ENCODE results near the gene HOXB13. TPM values are rescaled to one million over a fixed set of nuclear protein-coding genes. Genes with fewer than 3 reads are reported as not detected.

Gene HOXB13
- total and polyA plus RNA-seq, 8 donors = 0.15 to 0.29 TPM; not detected in 6

DNA sequence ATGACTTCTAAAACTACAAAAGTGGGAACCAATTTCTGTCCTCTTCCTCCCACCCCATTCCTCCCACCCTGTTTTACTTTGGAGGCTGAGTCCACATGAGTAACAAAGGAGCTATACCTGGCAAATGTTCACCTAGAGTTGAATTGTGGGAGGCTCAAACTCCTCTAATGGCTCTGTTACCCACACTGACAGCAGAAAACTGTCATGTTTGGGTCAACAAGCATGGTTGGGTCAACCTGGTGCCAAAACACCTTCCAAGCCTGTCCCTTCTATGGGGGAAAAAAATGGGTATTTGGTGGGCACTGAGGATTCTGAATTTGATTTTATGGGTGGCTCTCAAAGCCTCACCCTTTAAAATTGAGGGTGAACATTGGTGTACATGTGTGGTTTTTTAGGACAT, 12.0 kb upstream of the HOXB13 start:
- TF ChIP-seq EP300 (IDR thresholded peaks at IDR 0.05) = no peak
- TF ChIP-seq POLR2AphosphoS5 (IDR thresholded peaks at IDR 0.05) = no peak
- TF ChIP-seq POLR2A (IDR thresholded peaks at IDR 0.05) = no peak
- TF ChIP-seq, protein P1, sequence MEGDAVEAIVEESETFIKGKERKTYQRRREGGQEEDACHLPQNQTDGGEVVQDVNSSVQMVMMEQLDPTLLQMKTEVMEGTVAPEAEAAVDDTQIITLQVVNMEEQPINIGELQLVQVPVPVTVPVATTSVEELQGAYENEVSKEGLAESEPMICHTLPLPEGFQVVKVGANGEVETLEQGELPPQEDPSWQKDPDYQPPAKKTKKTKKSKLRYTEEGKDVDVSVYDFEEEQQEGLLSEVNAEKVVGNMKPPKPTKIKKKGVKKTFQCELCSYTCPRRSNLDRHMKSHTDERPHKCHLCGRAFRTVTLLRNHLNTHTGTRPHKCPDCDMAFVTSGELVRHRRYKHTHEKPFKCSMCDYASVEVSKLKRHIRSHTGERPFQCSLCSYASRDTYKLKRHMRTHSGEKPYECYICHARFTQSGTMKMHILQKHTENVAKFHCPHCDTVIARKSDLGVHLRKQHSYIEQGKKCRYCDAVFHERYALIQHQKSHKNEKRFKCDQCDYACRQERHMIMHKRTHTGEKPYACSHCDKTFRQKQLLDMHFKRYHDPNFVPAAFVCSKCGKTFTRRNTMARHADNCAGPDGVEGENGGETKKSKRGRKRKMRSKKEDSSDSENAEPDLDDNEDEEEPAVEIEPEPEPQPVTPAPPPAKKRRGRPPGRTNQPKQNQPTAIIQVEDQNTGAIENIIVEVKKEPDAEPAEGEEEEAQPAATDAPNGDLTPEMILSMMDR (IDR thresholded peaks at IDR 0.05) = no peak
- H3K4me3 ChIP-seq = no peak overlapping the region
- no peaks in the 10 kb centered on the region for H3K9me3 ChIP-seq
- H3K4me1 ChIP-seq = peaks cover 0 to 11% (median 4%) of the 10 kb centered on the region in 4 donors
- DNase-seq = no peak
- intact Hi-C loops (cut with DNase I; ENCODE audit: low total_unique reads) = no loop called here
- H3K27ac ChIP-seq = no peak overlapping the region
- peaks cover 38 to 100% (median 95%) of the 10 kb centered on the region in 3 donors for H3K27me3 ChIP-seq
- H3K36me3 ChIP-seq = no peaks in the 10 kb centered on the region

DNA sequence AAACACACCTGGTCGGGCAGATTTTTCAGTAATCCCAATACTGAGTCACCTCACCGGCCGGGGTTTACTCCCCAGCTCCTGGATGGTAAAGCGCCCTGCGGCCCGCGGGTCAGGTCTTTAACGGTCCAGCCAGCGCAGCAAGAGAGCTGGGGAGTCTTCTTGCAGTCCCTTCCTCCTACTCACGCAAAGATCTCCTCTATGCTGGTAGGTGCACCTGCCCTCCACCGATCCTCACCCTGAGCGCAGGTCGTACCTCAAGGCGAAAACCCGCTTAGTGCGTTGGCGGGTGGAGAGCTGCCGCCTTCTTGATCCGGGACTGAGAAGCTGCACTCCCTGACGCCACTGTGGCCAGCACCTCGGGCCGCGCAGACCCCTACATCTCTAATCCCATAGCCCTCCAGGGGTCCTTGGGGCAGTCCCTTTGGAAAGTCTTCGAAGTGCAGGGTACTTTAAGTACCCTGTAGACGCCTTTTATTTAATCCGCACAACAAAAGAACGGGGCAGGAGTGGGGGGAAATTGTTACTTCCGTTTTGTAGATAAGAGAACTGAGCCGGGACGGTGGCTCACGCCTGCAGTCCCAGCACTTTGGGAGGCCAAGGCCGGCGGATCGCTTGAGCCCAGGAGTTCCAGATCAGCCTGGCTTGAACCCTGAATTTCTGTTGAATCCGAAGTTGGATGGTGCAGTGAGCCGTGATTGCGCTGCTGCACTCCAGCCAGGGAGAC, 10.4 kb upstream of the HOXB13 start:
- Histone ChIP-seq H3K27ac (no peak overlapping the region), H3K27me3 (peaks cover 38 to 100% (median 95%) of the 10 kb centered on the region in 3 donors), H3K4me1 (peaks cover 0 to 17% (median 4%) of the 10 kb centered on the region in 4 donors), H3K36me3 (no peaks in the 10 kb centered on the region), H3K4me3 (no peak overlapping the region), H3K9me3 (no peaks in the 10 kb centered on the region)
- 4 to 8% (median 6%) methylated on average over 33 to 37 of the region's 37 CpGs for WGBS, 5 donors
- intact Hi-C loops (cut with DNase I; ENCODE audit: low total_unique reads) = no loop called here
- TF ChIP-seq POLR2AphosphoS5 (IDR thresholded peaks at IDR 0.05) = no peak
- no peak for DNase-seq

DNA sequence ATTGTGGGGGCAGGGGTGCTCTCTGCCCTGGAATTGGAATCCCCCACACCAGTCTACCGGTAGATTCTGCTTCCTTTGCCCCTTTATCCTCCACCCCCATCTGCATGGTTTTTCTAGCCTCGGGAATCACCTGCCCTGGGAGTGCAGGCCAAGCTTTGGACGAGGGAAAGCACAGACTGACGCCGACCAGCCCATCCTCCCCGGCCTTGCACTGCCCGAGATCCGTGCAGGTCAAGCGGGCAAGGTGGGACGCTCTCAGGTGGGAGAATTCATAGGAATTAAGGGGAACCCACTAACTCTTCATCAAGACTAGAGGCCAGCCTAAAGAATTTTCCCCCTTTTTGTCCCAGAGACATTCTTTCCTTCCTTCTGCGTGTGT, 9.9 kb upstream of the HOXB13 start:
- no peak for DNase-seq
- 2 to 8% (median 6%) methylated on average over 11 of the region's 11 CpGs for WGBS, 5 donors

DNA sequence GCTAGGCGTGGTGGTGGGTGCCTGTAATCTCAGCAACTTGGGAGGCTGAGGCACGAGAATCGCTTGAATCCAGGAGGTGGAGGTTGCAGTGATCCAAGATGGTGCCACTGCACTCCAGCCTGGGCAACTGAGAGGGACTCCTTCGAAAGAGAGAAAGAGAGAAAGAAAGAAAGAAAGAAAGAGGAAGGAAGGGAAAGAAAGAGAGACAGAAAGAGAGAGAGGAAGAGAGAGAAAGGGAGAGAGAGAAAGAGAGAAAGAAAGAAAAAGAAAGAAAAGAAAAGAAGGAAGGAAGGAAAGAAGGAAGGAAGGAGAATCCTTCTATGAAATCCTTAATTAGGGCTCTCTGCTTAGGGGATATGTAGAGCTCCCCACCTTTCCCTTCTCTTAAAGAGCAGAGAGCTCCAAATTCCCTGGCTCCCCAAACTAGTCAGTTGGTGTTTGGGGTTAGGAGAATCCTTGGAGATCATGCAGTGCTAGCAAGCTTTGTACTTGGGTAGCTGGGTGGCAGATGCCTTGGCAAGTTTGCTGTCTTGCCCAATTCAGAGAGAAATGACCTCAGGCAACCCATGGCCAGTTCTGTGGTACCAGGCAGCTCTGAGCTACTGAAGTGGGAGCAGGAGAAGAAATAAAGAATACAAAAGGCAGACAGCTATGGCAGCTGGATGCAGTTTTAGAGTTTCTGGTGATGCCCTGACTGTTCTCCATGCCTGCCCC, 8.9 kb upstream of the HOXB13 start:
- H3K9me3 ChIP-seq = no peaks in the 10 kb centered on the region
- peaks cover 44 to 100% (median 96%) of the 10 kb centered on the region in 3 donors for H3K27me3 ChIP-seq
- H3K27ac ChIP-seq = no peak overlapping the region
- 53 to 63% (median 55%) methylated on average over 4 of the region's 4 CpGs for WGBS, 5 donors
- peaks cover 0 to 30% (median 13%) of the 10 kb centered on the region in 4 donors for H3K4me1 ChIP-seq
- H3K36me3 ChIP-seq = no peaks in the 10 kb centered on the region
- no peak for DNase-seq
- intact Hi-C loops (cut with DNase I; ENCODE audit: low total_unique reads) = no loop called here
- TF ChIP-seq POLR2A (IDR thresholded peaks at IDR 0.05) = no peak
- TF ChIP-seq, protein P1 (IDR thresholded peaks at IDR 0.05) = no peak
- TF ChIP-seq POLR2AphosphoS5 (IDR thresholded peaks at IDR 0.05) = no peak
- no peak for TF ChIP-seq EP300 (IDR thresholded peaks at IDR 0.05)
- no peak overlapping the region for H3K4me3 ChIP-seq

More for the DNA sequence above, 9.9 kb upstream of the HOXB13 start:
- no peak for TF ChIP-seq EP300 (IDR thresholded peaks at IDR 0.05)
- TF ChIP-seq, protein P1 (IDR thresholded peaks at IDR 0.05) = no peak
- no peak for TF ChIP-seq POLR2A (IDR thresholded peaks at IDR 0.05)
- TF ChIP-seq POLR2AphosphoS5 (IDR thresholded peaks at IDR 0.05) = no peak
- Histone ChIP-seq H3K36me3 (no peaks in the 10 kb centered on the region), H3K9me3 (no peaks in the 10 kb centered on the region), H3K27ac (no peak overlapping the region), H3K4me3 (no peak overlapping the region), H3K4me1 (peaks cover 0 to 21% (median 7%) of the 10 kb centered on the region in 4 donors), H3K27me3 (peaks cover 36 to 100% (median 96%) of the 10 kb centered on the region in 3 donors)
- intact Hi-C loops (cut with DNase I; ENCODE audit: low total_unique reads) = no loop called here

DNA sequence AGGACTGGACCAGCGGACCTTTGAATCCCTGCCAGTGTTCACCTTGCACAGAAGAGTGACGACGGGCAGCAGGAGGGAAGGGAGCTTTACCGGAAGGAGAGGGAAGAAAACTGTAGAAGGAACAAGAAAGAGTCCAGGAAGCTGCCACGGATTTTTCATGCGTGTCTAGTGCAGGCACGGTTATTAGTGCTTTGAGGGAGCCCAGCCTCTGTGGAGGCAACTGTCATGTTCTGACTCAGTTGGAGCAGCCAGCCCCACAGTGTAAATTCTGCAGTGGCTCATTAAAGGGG, 6.5 kb upstream of the HOXB13 start:
- no peaks in the 10 kb centered on the region for H3K9me3 ChIP-seq
- 2 to 11% (median 4%) methylated on average over 7 of the region's 7 CpGs for WGBS, 5 donors
- no peak for TF ChIP-seq EP300 (IDR thresholded peaks at IDR 0.05)
- TF ChIP-seq, protein P1 (IDR thresholded peaks at IDR 0.05) = no peak
- no peak for DNase-seq
- H3K36me3 ChIP-seq = no peaks in the 10 kb centered on the region
- H3K27me3 ChIP-seq = peaks cover 45 to 100% (median 95%) of the 10 kb centered on the region in 3 donors
- intact Hi-C loops (cut with DNase I; ENCODE audit: low total_unique reads) = no loop called here
- peaks cover 0 to 30% (median 13%) of the 10 kb centered on the region in 4 donors for H3K4me1 ChIP-seq
- no peak overlapping the region for H3K27ac ChIP-seq
- H3K4me3 ChIP-seq = no peak overlapping the region

All from stomach (tissue), 9 donors.